Ishikawa (cell line): ENCODE measurements around the gene ZDHHC8.

ENCODE experiments used
- CEBPB ChIP-seq: IDR thresholded peaks from 2 replicates; pipeline ENCODE4 v1.6.1; 2012
- CREB1 ChIP-seq: IDR thresholded peaks from 2 replicates; pipeline ENCODE4 v1.6.1; 2012; ENCODE audit warnings: low read depth
- EGR1 ChIP-seq: IDR thresholded peaks from 2 replicates; pipeline ENCODE4 v1.6.1; 2012
- EP300 ChIP-seq: IDR thresholded peaks from 2 replicates; pipeline ENCODE4 v1.6.1; 2012; ENCODE audit warnings: borderline replicate concordance
- FOXM1 ChIP-seq: IDR thresholded peaks from 2 replicates; pipeline ENCODE4 v1.6.1; 2012; ENCODE audit warnings: low read depth, borderline replicate concordance
- NFIC ChIP-seq: IDR thresholded peaks from 2 replicates; pipeline ENCODE4 v1.6.1; 2012
- RAD21 ChIP-seq: IDR thresholded peaks from 2 replicates; pipeline ENCODE4 v1.6.1; 2012; ENCODE audit warnings: low read depth
- TAF1 ChIP-seq: IDR thresholded peaks from 2 replicates; pipeline ENCODE4 v1.6.1; 2012; ENCODE audit warnings: low read depth, mild to moderate bottlenecking
- TCF12 ChIP-seq: IDR thresholded peaks from 2 replicates; pipeline ENCODE4 v1.6.1; 2012; ENCODE audit warnings: low read depth
- YY1 ChIP-seq: IDR thresholded peaks from 2 replicates; pipeline ENCODE4 v1.6.1; 2012; ENCODE audit warnings: low read depth
- ZBTB7A ChIP-seq: IDR thresholded peaks from 2 replicates; pipeline ENCODE4 v1.6.1; 2012; ENCODE audit warnings: low read depth
- TF ChIP-seq, protein P1 (sequence below): IDR thresholded peaks from 2 replicates; pipeline ENCODE4 v1.6.1; 2012
- TF ChIP-seq, protein P2 (sequence below): IDR thresholded peaks from 2 replicates; pipeline ENCODE4 v1.6.1; 2012; ENCODE audit warnings: low read depth, mild to moderate bottlenecking

ZDHHC8 gene

DNA sequence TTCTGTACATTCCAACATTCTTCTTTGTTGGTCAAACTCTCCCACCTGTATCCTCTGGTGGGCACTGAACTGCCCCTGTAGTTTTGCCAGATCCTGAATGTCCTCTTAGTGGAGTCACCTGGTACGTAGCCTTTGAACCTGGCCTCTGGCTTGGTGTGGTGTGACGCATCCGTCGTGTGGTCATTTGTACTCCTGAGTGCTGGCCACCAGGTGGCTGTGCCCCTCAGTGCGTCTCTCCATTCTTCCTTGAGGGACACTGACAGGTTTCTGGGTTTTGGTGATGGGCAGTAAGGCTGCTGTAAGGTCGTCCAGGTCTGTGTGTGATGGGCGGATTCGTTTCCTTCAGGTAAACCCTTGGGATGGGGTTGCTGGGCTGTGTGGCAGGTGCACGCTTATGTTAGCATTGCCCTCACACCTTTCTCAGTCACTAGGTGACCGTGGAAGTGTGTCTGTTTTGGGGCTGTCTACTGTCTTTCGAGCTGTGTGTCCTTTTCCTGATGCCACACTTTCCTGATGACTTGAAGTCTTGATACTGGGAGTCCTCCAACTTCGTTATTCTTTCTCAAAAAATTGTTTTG, 29.3 kb upstream of the ZDHHC8 start:
- TF ChIP-seq TAF1 (no peak), RAD21 (no peak), EGR1 (no peak), FOXM1 (no peak), YY1 (no peak), TCF12 (no peak)
- TF ChIP-seq, protein P1, sequence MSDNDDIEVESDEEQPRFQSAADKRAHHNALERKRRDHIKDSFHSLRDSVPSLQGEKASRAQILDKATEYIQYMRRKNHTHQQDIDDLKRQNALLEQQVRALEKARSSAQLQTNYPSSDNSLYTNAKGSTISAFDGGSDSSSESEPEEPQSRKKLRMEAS, result no peak
- TF ChIP-seq, protein P2, sequence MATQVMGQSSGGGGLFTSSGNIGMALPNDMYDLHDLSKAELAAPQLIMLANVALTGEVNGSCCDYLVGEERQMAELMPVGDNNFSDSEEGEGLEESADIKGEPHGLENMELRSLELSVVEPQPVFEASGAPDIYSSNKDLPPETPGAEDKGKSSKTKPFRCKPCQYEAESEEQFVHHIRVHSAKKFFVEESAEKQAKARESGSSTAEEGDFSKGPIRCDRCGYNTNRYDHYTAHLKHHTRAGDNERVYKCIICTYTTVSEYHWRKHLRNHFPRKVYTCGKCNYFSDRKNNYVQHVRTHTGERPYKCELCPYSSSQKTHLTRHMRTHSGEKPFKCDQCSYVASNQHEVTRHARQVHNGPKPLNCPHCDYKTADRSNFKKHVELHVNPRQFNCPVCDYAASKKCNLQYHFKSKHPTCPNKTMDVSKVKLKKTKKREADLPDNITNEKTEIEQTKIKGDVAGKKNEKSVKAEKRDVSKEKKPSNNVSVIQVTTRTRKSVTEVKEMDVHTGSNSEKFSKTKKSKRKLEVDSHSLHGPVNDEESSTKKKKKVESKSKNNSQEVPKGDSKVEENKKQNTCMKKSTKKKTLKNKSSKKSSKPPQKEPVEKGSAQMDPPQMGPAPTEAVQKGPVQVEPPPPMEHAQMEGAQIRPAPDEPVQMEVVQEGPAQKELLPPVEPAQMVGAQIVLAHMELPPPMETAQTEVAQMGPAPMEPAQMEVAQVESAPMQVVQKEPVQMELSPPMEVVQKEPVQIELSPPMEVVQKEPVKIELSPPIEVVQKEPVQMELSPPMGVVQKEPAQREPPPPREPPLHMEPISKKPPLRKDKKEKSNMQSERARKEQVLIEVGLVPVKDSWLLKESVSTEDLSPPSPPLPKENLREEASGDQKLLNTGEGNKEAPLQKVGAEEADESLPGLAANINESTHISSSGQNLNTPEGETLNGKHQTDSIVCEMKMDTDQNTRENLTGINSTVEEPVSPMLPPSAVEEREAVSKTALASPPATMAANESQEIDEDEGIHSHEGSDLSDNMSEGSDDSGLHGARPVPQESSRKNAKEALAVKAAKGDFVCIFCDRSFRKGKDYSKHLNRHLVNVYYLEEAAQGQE, result no peak

DNA sequence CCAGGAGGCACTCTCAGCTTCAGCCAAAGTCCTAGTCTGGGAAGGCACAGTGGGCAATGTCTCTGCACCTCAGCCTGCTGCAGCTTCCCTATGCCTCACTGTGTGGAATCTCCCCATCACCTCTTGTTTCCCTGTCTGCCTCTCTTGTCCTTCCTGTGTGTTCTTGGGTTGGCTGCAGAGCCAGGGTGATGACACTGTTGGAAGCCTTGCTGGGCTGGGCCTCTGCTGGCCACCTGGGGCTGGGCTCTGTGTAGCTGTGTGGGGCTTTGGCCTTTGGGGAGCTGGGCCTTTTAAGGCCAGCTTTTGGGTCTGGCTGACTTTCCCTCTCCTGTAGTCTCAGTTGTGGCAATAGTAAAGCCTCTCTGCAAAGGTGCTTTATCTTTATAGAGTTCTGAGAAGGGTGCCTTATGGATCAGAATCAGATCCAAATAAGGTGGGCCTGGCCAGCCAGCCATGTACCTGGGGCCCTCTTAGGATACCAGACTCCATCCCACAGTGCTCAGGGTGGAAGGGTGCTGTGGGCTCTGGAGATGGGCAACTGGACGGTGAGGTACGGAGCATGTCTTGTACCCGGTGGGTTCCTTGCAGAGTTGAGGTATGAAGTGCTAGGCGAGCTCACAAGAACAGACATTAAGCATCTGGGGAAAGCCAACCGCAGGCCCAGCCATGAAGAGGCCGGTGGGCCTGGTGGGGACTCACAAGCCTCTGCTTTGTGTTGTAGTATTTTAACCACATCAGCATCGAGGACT, 26.0 kb upstream of the ZDHHC8 start:
- TF ChIP-seq ZBTB7A (no peak), EP300 (no peak), EGR1 (no peak)
- TF ChIP-seq, protein P2, result no peak

DNA sequence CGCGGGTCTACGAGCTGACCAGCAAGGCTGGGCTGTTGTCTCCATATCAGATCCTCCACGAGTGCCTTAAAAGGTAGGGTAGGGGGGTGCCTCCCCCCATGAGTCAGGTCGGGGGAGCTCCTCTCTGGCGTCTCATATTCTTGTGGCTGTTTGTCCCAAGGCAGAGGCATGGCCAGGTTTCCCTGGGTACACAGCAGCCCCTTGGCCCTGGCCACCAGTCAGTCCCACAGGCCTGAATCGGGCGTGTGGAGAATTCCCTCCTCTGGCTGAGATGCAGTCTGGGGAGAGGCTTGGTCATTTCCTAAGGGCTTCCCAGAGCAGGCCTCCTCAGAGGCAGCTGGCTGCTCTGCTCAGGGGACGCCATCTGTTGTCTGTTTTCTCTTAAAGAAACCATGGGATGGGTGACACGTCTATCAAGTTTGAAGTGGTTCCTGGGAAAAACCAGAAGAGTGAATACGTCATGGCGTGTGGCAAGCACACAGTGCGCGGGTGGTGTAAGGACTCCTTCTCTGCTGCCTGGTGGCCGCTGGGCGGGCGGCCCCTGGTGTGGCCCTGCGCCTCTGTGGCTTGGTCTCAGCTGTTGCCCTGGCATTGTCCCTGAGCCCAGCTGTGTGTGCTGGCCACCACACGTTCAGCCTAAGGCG, 25.3 kb upstream of the ZDHHC8 start:
- TF ChIP-seq TAF1 (no peak), FOXM1 (no peak), CREB1 (no peak)

DNA sequence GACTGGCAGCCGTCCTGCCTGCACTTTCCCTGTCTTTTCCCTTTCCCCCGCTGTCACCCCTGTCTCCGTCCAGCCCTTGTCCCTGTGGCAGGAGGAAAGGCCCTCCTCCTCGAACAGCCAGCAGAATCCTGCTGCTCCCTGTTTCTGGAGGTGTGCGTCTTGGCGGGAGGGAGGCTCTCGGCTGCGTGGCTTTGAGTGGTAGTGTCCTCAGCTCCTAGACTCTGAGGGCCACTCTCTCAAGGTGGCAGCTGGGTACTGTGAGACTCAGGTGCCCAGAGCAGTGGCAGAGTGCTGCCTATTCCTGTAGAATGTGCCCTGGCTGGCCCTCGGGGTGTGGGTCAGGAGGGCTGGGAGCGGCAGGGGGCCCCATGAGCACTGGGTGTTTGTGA, 24.8 kb upstream of the ZDHHC8 start:
- TF ChIP-seq NFIC (no peak), CEBPB (no peak), YY1 (no peak), EGR1 (no peak), FOXM1 (no peak), RAD21 (no peak), TCF12 (no peak), CREB1 (no peak), TAF1 (no peak), EP300 (no peak), ZBTB7A (no peak)
- TF ChIP-seq, protein P1, result no peak
- TF ChIP-seq, protein P2, result no peak

DNA sequence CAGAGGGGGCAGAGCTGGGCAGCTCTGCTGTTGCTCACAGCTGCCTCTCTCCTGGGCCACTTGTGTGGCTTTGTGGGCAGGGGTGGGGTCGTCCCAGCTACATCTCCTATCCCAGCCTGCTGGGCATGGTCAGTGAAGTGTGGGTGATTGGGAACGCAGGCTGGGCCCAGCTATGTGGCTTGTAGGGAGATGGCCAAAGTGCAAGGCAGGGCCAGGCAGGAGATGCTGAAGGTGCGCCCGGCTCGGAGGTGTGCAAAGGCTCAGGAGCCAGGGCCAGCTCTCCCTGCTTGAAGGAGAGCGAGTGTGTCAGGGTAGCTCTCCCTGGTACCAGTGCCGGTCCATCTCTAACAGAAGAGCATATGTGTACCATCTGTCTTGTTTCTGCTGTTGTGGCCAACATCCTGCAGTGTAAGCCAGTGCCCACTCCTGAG, 24.1 kb upstream of the ZDHHC8 start:
- TF ChIP-seq EGR1 (no peak), TCF12 (no peak), TAF1 (no peak)
